Caco-2 (cell line): Measurements from ENCODE around the gene NKX2-3. TPM values are rescaled to one million over a fixed set of nuclear protein-coding genes. Genes with fewer than 3 reads are reported as not detected.
A peak's percentile ranks its signal among the peaks of the same experiment; 100 is the strongest.

Experiments
- Bru-seq: library from RNA; stranded (reverse); fragments of 400-500 nt; gene quantifications from one replicate; lab custom pipeline; 2021; lab: Mats Ljungman, UMichigan
- BruChase-seq, 2 experiments: library from RNA; stranded (reverse); fragments of 400-500 nt; gene quantifications; one replicate each; lab custom pipeline; 2021; lab: Mats Ljungman, UMichigan
- BruUV-seq: library from RNA; stranded (reverse); fragments of 400-500 nt; replicated peaks from 2 replicates; lab custom pipeline; 2021; lab: Mats Ljungman, UMichigan
- CTCF ChIA-PET: fragments of 300-600 bp; sonication (Branson Sonifier 250); formaldehyde crosslinking; loops from one replicate; lab custom pipeline; 2022; ENCODE audit warnings: antibody characterized with exemption; lab: Charles Lee
- POLR2A ChIA-PET: fragments of 300-600 bp; sonication (Branson Sonifier 250); formaldehyde crosslinking; loops from one replicate; lab custom pipeline; 2022; ENCODE audit warnings: antibody characterized with exemption; lab: Charles Lee
- DNase-seq, 2 experiments: peaks; one replicate each; pipeline versions ENCODE4 v3.0.0 to v3.0.0-alpha.2; 2020 to 2022
- H3K27me3 ChIP-seq: replicated peaks from 2 replicates; pipeline ENCODE4 v1.6.0; 2011; ENCODE audit warnings: low read length; ENCODE audit not compliant: control insufficient read depth, insufficient read depth
- H3K36me3 ChIP-seq: 2 replicates; pipeline ENCODE4 v1.5.1; 2011; ENCODE audit warnings: low read length; ENCODE audit not compliant: control insufficient read depth, insufficient read depth
- H3K4me1 ChIP-seq: fragments of 250-450 bp; sonication (Bioruptor Pico); 2 replicates; pipeline ENCODE4 v1.5.1; 2020; ENCODE audit warnings: mild to moderate bottlenecking
- H3K4me3 ChIP-seq: 2 replicates; pipeline ENCODE4 v1.5.1; 2011; ENCODE audit warnings: low read depth, mild to moderate bottlenecking, control low read depth, low read length
- H3K9me3 ChIP-seq: fragments of 250-450 bp; sonication (Bioruptor Pico); 2 replicates; pipeline ENCODE4 v1.5.1; 2020; ENCODE audit warnings: mild to moderate bottlenecking, moderate library complexity
- H3K27ac Mint-ChIP-seq: one replicate; pipeline ENCODE4 v1.8.0; 2022; ENCODE audit warnings: mixed read lengths; ENCODE audit not compliant: unreplicated experiment
- H3K27me3 Mint-ChIP-seq: one replicate; pipeline ENCODE4 v1.8.0; 2022; ENCODE audit warnings: mixed read lengths; ENCODE audit not compliant: insufficient read depth, unreplicated experiment
- H3K36me3 Mint-ChIP-seq: one replicate; pipeline ENCODE4 v1.8.0; 2022; ENCODE audit warnings: mild to moderate bottlenecking, mixed read lengths; ENCODE audit not compliant: insufficient read depth, unreplicated experiment
- H3K4me1 Mint-ChIP-seq: one replicate; pipeline ENCODE4 v1.8.0; 2022; ENCODE audit warnings: low read depth, mixed read lengths; ENCODE audit not compliant: unreplicated experiment
- H3K4me3 Mint-ChIP-seq: one replicate; pipeline ENCODE4 v1.8.0; 2022; ENCODE audit warnings: mild to moderate bottlenecking, moderate library complexity, mixed read lengths; ENCODE audit not compliant: unreplicated experiment
- H3K9me3 Mint-ChIP-seq: one replicate; pipeline ENCODE4 v1.8.0; 2022; ENCODE audit warnings: mixed read lengths; ENCODE audit not compliant: unreplicated experiment
- CTCF ChIP-seq, 2 experiments: fragments of 200-600 bp in 1 of 2; IDR thresholded peaks; 1 replicate in 1 of 2; 2 replicates in 1 of 2; pipeline versions ENCODE4 v1.5.1 to v1.8.0; 2011 to 2022; ENCODE audit warnings: antibody characterized with exemption in 1 of 2, control low read depth in 1 of 2, inconsistent platforms in 1 of 2, low read depth in 1 of 2, low read length in 1 of 2, mild to moderate bottlenecking in 1 of 2, moderate library complexity in 1 of 2; ENCODE audit not compliant: insufficient read depth in 1 of 2, severe bottlenecking in 1 of 2, unreplicated experiment in 1 of 2
- intact Hi-C: fragments of 100-400 bp; cut with micrococcal nuclease; formaldehyde crosslinking; loops from one replicate; pipeline ENCODE4 v1.10.0; 2022; ENCODE audit not compliant: unreplicated experiment
- long read RNA-seq: library from polyadenylated mRNA; stranded (forward); transcript quantifications from one replicate; pipeline ENCODE4 v2.0.0, GENCODE V29; 2022
- total RNA-seq: library from RNA; stranded (reverse); gene quantifications from 2 replicates; pipeline ENCODE4 v1.2.3, GENCODE V29; 2022

The NKX2-3 gene
- total RNA-seq (0.37 and 0.43 TPM in 2 replicates), Bru-seq, nascent RNA (percentile 13 among the genes with signal in this experiment), BruChase-seq, experiment 1, labeled RNA remaining after a 2-hour chase (percentile 23 among the genes with signal in this experiment), BruChase-seq, experiment 2, labeled RNA remaining after a 6-hour chase (not detected)
- long read RNA-seq, result 0 reads

GRCh38 chr10:99532687-99533495 lies at the start of gene NKX2-3:
NKX2-3 (plus strand) TSS chr10:99532942; CDS start chr10:99533132, 190 bp downstream.
- DNase-seq, result peak; percentile 87 to 88
- Histone ChIP-seq H3K27me3 (no peaks in the 10 kb centered on the region), H3K9me3 (no peaks in the 10 kb centered on the region), H3K36me3 (no peaks in the 10 kb centered on the region), H3K4me3 (peak within 1 kb of the TSS; percentile 37), H3K4me1 (peaks cover 17% of the 10 kb centered on the region; the same call in 1 of the 2 replicates)
- Mint-ChIP-seq H3K9me3 (no peaks in the 10 kb centered on the region), H3K4me3 (peak within 1 kb of the TSS; percentile 74), H3K4me1 (peaks cover 8% of the 10 kb centered on the region), H3K27ac (no peak within 1 kb of the TSS), H3K36me3 (peaks cover 4% of the 10 kb centered on the region), H3K27me3 (no peaks in the 10 kb centered on the region)
- intact Hi-C loops, result loop anchor here (1.0 kb wide), 1 partner anchor 13 kb away; no protein-coding TSS in a partner anchor
- TF ChIP-seq CTCF (IDR thresholded peaks at IDR 0.05; ENCODE audit: insufficient read depth in 1 of 2, low read depth in 1 of 2, low read length in 1 of 2, severe bottlenecking in 1 of 2, unreplicated experiment in 1 of 2), result no peak
- POLR2A ChIA-PET, result no interaction called here
- no TSS peak for BruUV-seq
- CTCF ChIA-PET, result no interaction called here

- ChIA-PET POLR2A (no interaction called here), CTCF (interaction anchor here (0.7 to 1.8 kb wide), 5 partner anchors 10 to 60 kb away, joined by 4 to 11 read pairs (median 9); partner anchors contain the start of gene GOT1)
- Histone ChIP-seq H3K9me3 (no peaks in the 10 kb centered on the region), H3K4me3 (no peak overlapping the region), H3K4me1 (no peaks in the 10 kb centered on the region), H3K36me3 (no peaks in the 10 kb centered on the region), H3K27me3 (no peaks in the 10 kb centered on the region; the same call in 1 of the 2 replicates)
- Mint-ChIP-seq H3K4me3 (no peak overlapping the region), H3K9me3 (no peaks in the 10 kb centered on the region), H3K27me3 (peaks cover 21% of the 10 kb centered on the region), H3K27ac (no peak overlapping the region), H3K4me1 (peaks cover 7% of the 10 kb centered on the region), H3K36me3 (no peaks in the 10 kb centered on the region)
- BruUV-seq, result no TSS peak
- intact Hi-C loops, result loop anchor here (1.0 kb wide), 3 partner anchors 63 to 127 kb away; no protein-coding TSS in a partner anchor
- peak; percentile 74 to 83 for TF ChIP-seq CTCF (IDR thresholded peaks at IDR 0.05; ENCODE audit: insufficient read depth in 1 of 2, low read depth in 1 of 2, low read length in 1 of 2, severe bottlenecking in 1 of 2, unreplicated experiment in 1 of 2)
- DNase-seq, result peak; percentile 43 to 58
Measured at GRCh38 chr10:99484626-99485581, 47.8 kb upstream of the NKX2-3 start.
